HK-2 (cell line): ENCODE results near the gene SDC1.

Source experiments
- DNase-seq: peaks from one replicate; pipeline ENCODE4 v3.0.0-alpha.2; 2018; ENCODE audit not compliant: unreplicated experiment

Gene SDC1

GRCh38 chr2:20170704-20171250, 54.2 kb downstream of the SDC1 start:
- DNase-seq, result no peak

GRCh38 chr2:20169796-20170703, 54.9 kb downstream of the SDC1 start:
- DNase-seq, result no peak

- DNase-seq, result no peak
These were observed 55.9 kb downstream of the SDC1 start for GRCh38 chr2:20168727-20169696.

- no peak for DNase-seq
These were observed 56.7 kb downstream of the SDC1 start for GRCh38 chr2:20168048-20168726.

GRCh38 chr2:20167356-20167755, 57.6 kb downstream of the SDC1 start:
- no peak for DNase-seq

GRCh38 chr2:20165677-20166509, 59.0 kb downstream of the SDC1 start:
- no peak for DNase-seq

GRCh38 chr2:20164734-20165478, 60.0 kb downstream of the SDC1 start:
- DNase-seq, result no peak

GRCh38 chr2:20164061-20164733, 60.7 kb downstream of the SDC1 start:
- DNase-seq, result no peak

- DNase-seq, result no peak
These were observed 65.4 kb downstream of the SDC1 start for GRCh38 chr2:20159411-20160070.

- no peak for DNase-seq
These were observed 67.6 kb downstream of the SDC1 start for GRCh38 chr2:20157193-20157891.

GRCh38 chr2:20156836-20157192, 68.1 kb downstream of the SDC1 start:
- DNase-seq, result no peak

- no peak for DNase-seq
These were observed 68.7 kb downstream of the SDC1 start for GRCh38 chr2:20156076-20156759.

- DNase-seq, result no peak
These were observed 71.6 kb downstream of the SDC1 start for GRCh38 chr2:20153131-20153851.

- DNase-seq, result no peak
These were observed 73.9 kb downstream of the SDC1 start for GRCh38 chr2:20150806-20151571.
